HEK293 (cell line): ENCODE measurements around the gene EIF4G3.

ENCODE experiments used
- CTCF ChIA-PET: fragments of 350-600 bp; formaldehyde crosslinking; extraction: SDS; loops from one replicate; lab custom pipeline; 2021; ENCODE audit warnings: antibody characterized with exemption; lab: Yijun Ruan, JAX
- POLR2A ChIA-PET: fragments of 300-600 bp; formaldehyde crosslinking; extraction: SDS; loops from one replicate; lab custom pipeline; 2020; ENCODE audit warnings: antibody characterized with exemption, inconsistent platforms; lab: Yijun Ruan, JAX
- H3K27ac ChIP-seq: fragments of 200-500 bp; sonication (Bioruptor generic); 2 replicates; pipeline ENCODE4 v1.5.1; 2014; ENCODE audit warnings: low read depth, low read length, control low read depth, inconsistent platforms; ENCODE audit errors: extremely low read depth
- H3K36me3 ChIP-seq, 2 experiments: fragments of 200-500 bp in 1 of 2; sonication (Bioruptor generic) in 1 of 2; 1 replicate in 1 of 2; 2 replicates in 1 of 2; pipeline ENCODE4 v1.5.1; 2014 to 2017; ENCODE audit warnings: inconsistent platforms in 2 of 2, low read length in 2 of 2; ENCODE audit not compliant: control insufficient read depth in 2 of 2, insufficient read depth in 1 of 2
- H3K4me1 ChIP-seq: fragments of 200-500 bp; sonication (Bioruptor generic); 2 replicates; pipeline ENCODE4 v1.5.1; 2014; ENCODE audit warnings: mild to moderate bottlenecking, low read length, inconsistent platforms; ENCODE audit not compliant: control insufficient read depth, insufficient read depth
- H3K4me3 ChIP-seq: 2 replicates; pipeline ENCODE4 v1.5.1; 2011; ENCODE audit warnings: low read depth, mild to moderate bottlenecking, control low read depth, low read length, moderate library complexity
- H3K9me3 ChIP-seq: fragments of 200-500 bp; sonication (Bioruptor generic); 2 replicates; pipeline ENCODE4 v1.5.1; 2014; ENCODE audit warnings: low read depth, low read length, inconsistent platforms; ENCODE audit not compliant: control insufficient read depth, insufficient read depth
- PRDM1 ChIP-seq: fragments of 450-650 bp; formaldehyde crosslinking; IDR thresholded peaks from 2 replicates; pipeline ENCODE4; 2016; ENCODE audit warnings: missing biosample characterization, missing genetic modification characterization
- PRDM10 ChIP-seq: fragments of 450-650 bp; formaldehyde crosslinking; IDR thresholded peaks from 2 replicates; pipeline ENCODE4 v1.5.1; 2016; ENCODE audit warnings: missing biosample characterization, missing genetic modification characterization
- RBAK ChIP-seq: fragments of 450-650 bp; formaldehyde crosslinking; IDR thresholded peaks from 2 replicates; pipeline ENCODE4 v1.5.1; 2016; ENCODE audit warnings: missing biosample characterization, missing genetic modification characterization
- ZBTB17 ChIP-seq: fragments of 450-650 bp; formaldehyde crosslinking; IDR thresholded peaks from 2 replicates; pipeline ENCODE4 v1.5.1; 2016; ENCODE audit warnings: missing biosample characterization, missing genetic modification characterization
- ZIC2 ChIP-seq: fragments of 450-650 bp; formaldehyde crosslinking; IDR thresholded peaks from 2 replicates; pipeline ENCODE4 v1.5.1; 2016; ENCODE audit warnings: missing biosample characterization, missing genetic modification characterization
- ZNF169 ChIP-seq: fragments of 450-650 bp; formaldehyde crosslinking; IDR thresholded peaks from 2 replicates; pipeline ENCODE4 v1.5.1; 2016; ENCODE audit warnings: missing biosample characterization, missing genetic modification characterization
- ZNF423 ChIP-seq: fragments of 450-650 bp; formaldehyde crosslinking; IDR thresholded peaks from 2 replicates; pipeline ENCODE4 v1.5.1; 2016; ENCODE audit warnings: missing biosample characterization, missing genetic modification characterization
- ZNF530 ChIP-seq: fragments of 450-650 bp; formaldehyde crosslinking; IDR thresholded peaks from 2 replicates; pipeline ENCODE4 v1.5.1; 2016; ENCODE audit warnings: low read depth, missing biosample characterization, missing genetic modification characterization
- ZNF549 ChIP-seq: fragments of 450-650 bp; IDR thresholded peaks from 2 replicates; pipeline ENCODE4 v1.5.1; 2018; ENCODE audit warnings: missing biosample characterization, missing genetic modification characterization, mild to moderate bottlenecking, inconsistent platforms, moderate library complexity
- ZNF558 ChIP-seq: fragments of 450-650 bp; formaldehyde crosslinking; IDR thresholded peaks from 2 replicates; pipeline ENCODE4 v1.5.1; 2016; ENCODE audit warnings: missing biosample characterization, missing genetic modification characterization
- ZNF76 ChIP-seq: fragments of 450-650 bp; formaldehyde crosslinking; IDR thresholded peaks from 2 replicates; pipeline ENCODE4; 2016; ENCODE audit warnings: low read depth, missing biosample characterization, missing genetic modification characterization, borderline replicate concordance
- ZNF768 ChIP-seq: fragments of 450-650 bp; formaldehyde crosslinking; IDR thresholded peaks from 2 replicates; pipeline ENCODE4 v1.5.1; 2018; ENCODE audit warnings: missing biosample characterization, mild to moderate bottlenecking, missing genetic modification characterization
- TF ChIP-seq, protein P1 (sequence below): fragments of 450-650 bp; formaldehyde crosslinking; conservative IDR thresholded peaks from 2 replicates; pipeline ENCODE4 v1.5.1; 2016; ENCODE audit warnings: low read depth, missing biosample characterization, missing genetic modification characterization

EIF4G3 gene

DNA sequence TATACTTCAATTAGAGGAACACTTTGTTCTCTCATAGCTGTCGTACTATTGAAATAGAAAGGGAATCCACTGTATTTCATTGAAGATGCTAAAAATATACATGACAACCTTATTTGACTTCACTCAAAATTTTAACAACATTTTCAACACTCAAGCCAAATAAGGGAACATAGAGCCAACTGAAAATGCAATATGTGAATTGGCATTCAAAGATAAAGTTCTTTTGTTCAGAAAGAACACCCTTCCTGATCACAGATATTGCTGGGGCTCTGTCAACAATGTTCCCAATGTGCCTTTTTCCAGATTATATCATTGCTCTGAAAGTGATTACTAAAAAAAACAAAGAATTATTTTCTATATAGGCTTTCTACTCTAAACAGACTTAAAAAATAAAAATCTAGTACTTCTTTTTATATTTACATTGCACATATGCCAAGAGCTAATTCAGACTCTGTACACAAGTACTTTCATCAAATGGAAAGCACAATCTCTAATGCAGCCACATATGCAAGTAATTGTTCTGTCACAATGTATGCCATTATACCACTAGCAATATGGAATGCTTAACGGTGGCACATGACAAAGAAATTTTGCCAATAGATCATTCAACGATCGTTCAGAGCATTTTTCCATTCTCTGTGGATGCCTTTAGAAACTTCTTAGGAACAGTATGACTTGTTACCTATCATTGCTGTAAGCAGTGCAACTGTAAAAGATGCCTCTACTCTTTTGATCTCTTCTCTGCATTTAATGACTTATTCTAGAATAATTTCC is 171.0 kb downstream of the EIF4G3 start:
- Histone ChIP-seq H3K9me3 (no peaks in the 10 kb centered on the region), H3K36me3 (peaks cover 0 to 13% of the 10 kb centered on the region in 2 experiments; a peak in 1 of 3 replicates), H3K4me3 (no peak overlapping the region)
- ChIA-PET CTCF (no interaction called here), POLR2A (no interaction called here)
- TF ChIP-seq RBAK (tag by site-specific recombination) (no peak), PRDM1 (tag by site-specific recombination) (0 out of 2 replicates have a peak, but pooled peaks have one; percentile 32), ZIC2 (tag by site-specific recombination) (no peak)
- TF ChIP-seq, all 188 proteins: peak for 1
- Histone ChIP-seq H3K27ac (no peak overlapping the region), H3K4me1 (no peaks in the 10 kb centered on the region)

- Histone ChIP-seq H3K4me1 (peaks cover 8% of the 10 kb centered on the region; the same call in 1 of the 2 replicates), H3K27ac (no peak overlapping the region), H3K4me3 (no peak overlapping the region), H3K36me3 (peaks cover 0 to 16% of the 10 kb centered on the region in 2 experiments; a peak in 1 of 3 replicates), H3K9me3 (no peaks in the 10 kb centered on the region)
- TF ChIP-seq ZNF423 (tag by site-specific recombination) (no peak), ZNF768 (no peak), PRDM10 (tag by site-specific recombination) (no peak), ZNF530 (no peak), ZNF558 (tag by site-specific recombination) (no peak), ZNF76 (tag by site-specific recombination) (no peak), ZNF549 (0 out of 2 replicates have a peak, but pooled peaks have one; percentile 28), ZNF169 (tag by site-specific recombination) (no peak), ZBTB17 (tag by site-specific recombination) (peak; percentile 46; the same call in 1 of the 2 replicates)
- TF ChIP-seq, protein P1, sequence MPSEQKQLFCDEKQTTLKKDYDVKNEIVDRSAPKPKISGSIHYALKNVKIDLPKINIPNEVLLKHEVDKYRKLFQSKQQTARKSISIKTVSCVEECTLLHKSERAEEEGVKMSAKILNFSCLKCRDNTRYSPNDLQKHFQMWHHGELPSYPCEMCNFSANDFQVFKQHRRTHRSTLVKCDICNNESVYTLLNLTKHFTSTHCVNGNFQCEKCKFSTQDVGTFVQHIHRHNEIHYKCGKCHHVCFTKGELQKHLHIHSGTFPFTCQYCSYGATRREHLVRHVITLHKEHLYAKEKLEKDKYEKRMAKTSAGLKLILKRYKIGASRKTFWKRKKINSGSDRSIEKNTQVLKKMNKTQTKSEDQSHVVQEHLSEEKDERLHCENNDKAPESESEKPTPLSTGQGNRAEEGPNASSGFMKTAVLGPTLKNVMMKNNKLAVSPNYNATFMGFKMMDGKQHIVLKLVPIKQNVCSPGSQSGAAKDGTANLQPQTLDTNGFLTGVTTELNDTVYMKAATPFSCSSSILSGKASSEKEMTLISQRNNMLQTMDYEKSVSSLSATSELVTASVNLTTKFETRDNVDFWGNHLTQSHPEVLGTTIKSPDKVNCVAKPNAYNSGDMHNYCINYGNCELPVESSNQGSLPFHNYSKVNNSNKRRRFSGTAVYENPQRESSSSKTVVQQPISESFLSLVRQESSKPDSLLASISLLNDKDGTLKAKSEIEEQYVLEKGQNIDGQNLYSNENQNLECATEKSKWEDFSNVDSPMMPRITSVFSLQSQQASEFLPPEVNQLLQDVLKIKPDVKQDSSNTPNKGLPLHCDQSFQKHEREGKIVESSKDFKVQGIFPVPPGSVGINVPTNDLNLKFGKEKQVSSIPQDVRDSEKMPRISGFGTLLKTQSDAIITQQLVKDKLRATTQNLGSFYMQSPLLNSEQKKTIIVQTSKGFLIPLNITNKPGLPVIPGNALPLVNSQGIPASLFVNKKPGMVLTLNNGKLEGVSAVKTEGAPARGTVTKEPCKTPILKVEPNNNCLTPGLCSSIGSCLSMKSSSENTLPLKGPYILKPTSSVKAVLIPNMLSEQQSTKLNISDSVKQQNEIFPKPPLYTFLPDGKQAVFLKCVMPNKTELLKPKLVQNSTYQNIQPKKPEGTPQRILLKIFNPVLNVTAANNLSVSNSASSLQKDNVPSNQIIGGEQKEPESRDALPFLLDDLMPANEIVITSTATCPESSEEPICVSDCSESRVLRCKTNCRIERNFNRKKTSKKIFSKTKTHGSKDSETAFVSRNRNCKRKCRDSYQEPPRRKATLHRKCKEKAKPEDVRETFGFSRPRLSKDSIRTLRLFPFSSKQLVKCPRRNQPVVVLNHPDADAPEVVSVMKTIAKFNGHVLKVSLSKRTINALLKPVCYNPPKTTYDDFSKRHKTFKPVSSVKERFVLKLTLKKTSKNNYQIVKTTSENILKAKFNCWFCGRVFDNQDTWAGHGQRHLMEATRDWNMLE (tag by site-specific recombination) = no peak
- CTCF ChIA-PET = no interaction called here
- POLR2A ChIA-PET = no interaction called here
Observed at GRCh38 chr1:21003281-21004045, 173.2 kb downstream of the EIF4G3 start.
